Activated T-cell treated with anti-CD3 and anti-CD28 coated beads, Interleukin-2, amount 50 U/mL, for 4 hours (primary cell): Measurements from ENCODE around the gene SLC9A8. TPM values are rescaled to one million over a fixed set of nuclear protein-coding genes. Genes with fewer than 3 reads are reported as not detected.

Source experiments
- total RNA-seq, 3 donors: library from RNA; stranded (reverse); gene quantifications; one replicate each; pipeline ENCODE4 v1.2.1, GENCODE V29; 2021

Gene SLC9A8
- total RNA-seq, 3 donors from 2014 or later = 11.9 to 16.4 (median 13.2) TPM

Other genes with a start within 250 kb of the SLC9A8 start
- 1 to 10 TPM; 1.6 to 2.4 (median 2.1) TPM for gene PTGIS, start 244.7 kb upstream of the SLC9A8 start, total RNA-seq
- gene B4GALT5, start 99.0 kb upstream of the SLC9A8 start, total RNA-seq = 10 to 100 TPM; 41.6 to 51.9 (median 44.5) TPM
- gene SPATA2, start 102.7 kb downstream of the SLC9A8 start, total RNA-seq = 10 to 100 TPM; 13.3 to 15.0 (median 13.3) TPM
- gene RNF114, start 123.6 kb downstream of the SLC9A8 start, total RNA-seq = 10 to 100 TPM; 71.1 to 81.9 (median 77.5) TPM
- gene SNAI1, start 170.2 kb downstream of the SLC9A8 start, total RNA-seq = 1 to 10 TPM; 1.1 to 1.8 (median 1.3) TPM